Measurements from ENCODE around the gene PTPRJ.

GRCh38 chr11:47973173-47973572 is 7.2 kb upstream of the PTPRJ start:
- TF ChIP-seq CTCF (IDR thresholded peaks at IDR 0.05; ENCODE audit: insufficient read depth, low read depth, low read length): no peak
- no peak for TF ChIP-seq EZH2 (IDR thresholded peaks at IDR 0.05; ENCODE audit: insufficient read depth, low read length)

All from astrocyte (in vitro differentiated cells and primary cell).